H7 (cell line): ENCODE data around the gene LTBR. TPM values are rescaled to one million over a fixed set of nuclear protein-coding genes. Genes with fewer than 3 reads are reported as not detected.
A peak's percentile ranks its signal among the peaks of the same experiment; 100 is the strongest.

ENCODE experiments used
- DNase-seq: peaks from one replicate; pipeline ENCODE4 v3.0.0; 2012
- H3K27me3 ChIP-seq: 2 replicates; pipeline ENCODE4 v1.6.0; 2011; ENCODE audit warnings: mild to moderate bottlenecking, low read length; ENCODE audit not compliant: control insufficient read depth, insufficient read depth
- H3K36me3 ChIP-seq: replicated peaks from 2 replicates; pipeline ENCODE4 v1.5.1; 2011; ENCODE audit warnings: low read length; ENCODE audit not compliant: control insufficient read depth, insufficient read depth
- H3K4me3 ChIP-seq: 2 replicates; pipeline ENCODE4 v1.5.1; 2011; ENCODE audit warnings: low read depth, mild to moderate bottlenecking, control low read depth, low read length, moderate library complexity; ENCODE audit not compliant: insufficient read depth
- total RNA-seq: library from RNA; depleted of rRNA; stranded (reverse); fragments of >200 nt; shearing (Covaris generic); gene quantifications from 2 replicates; pipeline ENCODE4 v1.2.3, GENCODE V29; 2014

LTBR gene
- total RNA-seq, 1 experiment from 2014 or later = 3.6 TPM

- H3K4me3 ChIP-seq = peak overlapping the region; percentile 30; the same call in 1 of the 2 replicates
- DNase-seq = peak; percentile 48
- no peaks in the 10 kb centered on the region for H3K27me3 ChIP-seq
- H3K36me3 ChIP-seq = no peaks in the 10 kb centered on the region; the same call in 1 of the 2 replicates
Observed at GRCh38 chr12:6370576-6370935, 13.4 kb upstream of the LTBR start.

GRCh38 chr12:6370994-6371754 is 12.8 kb upstream of the LTBR start:
- Histone ChIP-seq H3K4me3 (peak overlapping the region; percentile 30; the same call in 1 of the 2 replicates), H3K27me3 (no peaks in the 10 kb centered on the region), H3K36me3 (no peaks in the 10 kb centered on the region; the same call in 1 of the 2 replicates)

GRCh38 chr12:6372403-6373003 is 11.5 kb upstream of the LTBR start:
- H3K4me3 ChIP-seq = no peak overlapping the region; the same call in 1 of the 2 replicates
- no peaks in the 10 kb centered on the region for H3K27me3 ChIP-seq
- DNase-seq = peak; percentile 65
- no peaks in the 10 kb centered on the region; the same call in 1 of the 2 replicates for H3K36me3 ChIP-seq

More at GRCh38 chr12:6370994-6371754, 12.8 kb upstream of the LTBR start:
- DNase-seq = peak; percentile 95

DNA sequence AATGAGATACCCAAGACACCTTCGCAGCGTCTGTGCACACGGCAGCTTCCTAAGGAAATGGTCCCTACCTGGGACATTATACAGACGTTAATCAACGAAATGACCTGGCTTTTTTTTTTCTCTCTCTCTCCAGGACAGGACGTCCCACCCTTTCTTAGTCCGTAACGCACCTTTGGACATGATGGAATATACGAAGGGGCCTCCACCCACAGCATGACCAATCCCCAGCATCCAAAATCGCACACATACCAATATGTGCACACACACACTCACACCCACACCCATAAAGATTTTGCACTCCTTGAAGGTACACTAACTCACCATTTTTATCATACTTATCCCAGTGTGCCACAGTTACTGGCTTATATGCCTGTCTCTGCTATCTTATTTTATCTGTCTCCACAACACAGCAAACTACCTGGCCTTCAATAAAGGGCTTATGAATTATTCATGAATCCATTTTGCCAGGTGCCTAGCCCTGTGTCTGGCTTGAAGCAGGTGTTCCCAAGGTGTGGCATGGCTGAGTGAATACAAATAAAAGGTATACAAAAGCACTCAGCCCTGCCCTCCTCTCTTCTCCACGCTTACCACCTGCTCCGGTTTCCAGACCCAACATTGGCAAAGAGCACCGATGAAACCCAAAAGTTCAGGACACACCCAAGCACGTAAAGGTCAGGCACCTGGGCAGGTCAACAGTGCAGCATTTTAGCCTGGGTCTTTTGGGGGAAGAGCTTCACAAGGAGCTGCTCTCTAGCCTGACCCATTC is 10.8 kb upstream of the LTBR start:
- Histone ChIP-seq H3K4me3 (peak overlapping the region; percentile 59), H3K36me3 (no peaks in the 10 kb centered on the region; the same call in 1 of the 2 replicates), H3K27me3 (no peaks in the 10 kb centered on the region)
- DNase-seq = peak; percentile 25

DNA sequence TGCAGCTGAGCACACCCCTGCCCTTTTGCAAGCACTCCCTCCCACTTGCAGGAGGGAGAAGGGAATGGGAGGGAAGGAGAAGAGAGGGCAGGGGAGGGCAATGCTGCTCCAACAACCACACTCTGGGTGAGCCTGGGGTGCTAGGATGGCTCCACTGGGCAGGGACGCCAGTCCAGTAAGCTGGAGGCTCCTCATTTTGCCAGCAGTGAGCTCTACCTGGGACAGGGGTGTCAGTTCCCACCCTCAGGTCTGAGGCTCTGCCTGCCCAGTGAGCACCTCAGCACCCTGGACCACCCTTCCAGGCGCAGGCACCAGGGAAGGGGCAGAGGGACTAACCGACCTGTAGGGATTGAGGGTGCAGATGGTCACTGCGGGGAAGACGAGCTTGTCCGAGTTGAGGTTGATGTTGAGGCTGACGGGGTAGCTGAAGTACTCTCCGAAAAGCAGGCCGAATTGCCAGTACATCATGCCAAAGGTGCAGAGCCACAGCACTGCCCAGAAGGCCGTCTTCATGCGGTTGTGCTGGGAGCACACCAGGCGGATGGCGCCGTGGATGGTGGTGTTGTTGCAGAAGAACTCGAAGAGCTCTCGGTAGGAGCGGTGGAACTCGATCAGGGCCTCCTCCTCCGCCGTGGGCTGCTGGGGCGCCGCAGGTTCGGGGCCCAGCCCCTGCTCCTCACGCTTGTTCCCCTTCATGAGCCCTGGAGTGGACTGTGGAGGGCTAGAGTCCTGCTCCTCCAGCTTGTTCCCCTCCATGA is 9.8 kb upstream of the LTBR start:
- Histone ChIP-seq H3K4me3 (peak overlapping the region; percentile 59), H3K36me3 (no peaks in the 10 kb centered on the region; the same call in 1 of the 2 replicates), H3K27me3 (no peaks in the 10 kb centered on the region)
- DNase-seq = peak; percentile 47

DNA sequence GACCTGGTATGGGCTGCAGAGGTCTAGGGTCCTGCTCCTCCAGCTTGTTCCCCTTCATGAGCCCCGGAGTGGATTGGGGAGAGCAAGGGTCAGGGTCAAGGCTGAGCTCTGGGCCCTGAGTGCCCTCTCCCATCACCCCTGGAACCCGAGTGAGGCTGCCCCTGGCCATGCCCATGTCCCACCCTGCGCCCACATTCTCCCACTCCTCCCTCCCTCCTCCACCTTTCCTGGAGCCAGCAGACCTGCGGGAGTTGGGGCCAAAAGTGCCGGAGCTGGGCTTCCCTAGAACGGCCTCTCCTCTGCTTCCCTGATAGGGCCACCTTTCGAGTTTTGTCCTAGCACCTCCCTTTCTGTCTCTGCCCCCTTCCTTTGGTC is 9.2 kb upstream of the LTBR start:
- Histone ChIP-seq H3K27me3 (no peaks in the 10 kb centered on the region), H3K4me3 (peak overlapping the region; percentile 59), H3K36me3 (no peaks in the 10 kb centered on the region; the same call in 1 of the 2 replicates)
- no peak for DNase-seq

GRCh38 chr12:6375269-6376078 is 8.5 kb upstream of the LTBR start, which contains the start of gene SCNN1A:
Gene SCNN1A (minus strand): TSS chr12:6375563. CDS start chr12:6374783, 780 bp downstream.
- Histone ChIP-seq H3K36me3 (no peaks in the 10 kb centered on the region; the same call in 1 of the 2 replicates), H3K27me3 (no peaks in the 10 kb centered on the region), H3K4me3 (peak within 1 kb of the TSS; percentile 59)
- peak; percentile 97 for DNase-seq

DNA sequence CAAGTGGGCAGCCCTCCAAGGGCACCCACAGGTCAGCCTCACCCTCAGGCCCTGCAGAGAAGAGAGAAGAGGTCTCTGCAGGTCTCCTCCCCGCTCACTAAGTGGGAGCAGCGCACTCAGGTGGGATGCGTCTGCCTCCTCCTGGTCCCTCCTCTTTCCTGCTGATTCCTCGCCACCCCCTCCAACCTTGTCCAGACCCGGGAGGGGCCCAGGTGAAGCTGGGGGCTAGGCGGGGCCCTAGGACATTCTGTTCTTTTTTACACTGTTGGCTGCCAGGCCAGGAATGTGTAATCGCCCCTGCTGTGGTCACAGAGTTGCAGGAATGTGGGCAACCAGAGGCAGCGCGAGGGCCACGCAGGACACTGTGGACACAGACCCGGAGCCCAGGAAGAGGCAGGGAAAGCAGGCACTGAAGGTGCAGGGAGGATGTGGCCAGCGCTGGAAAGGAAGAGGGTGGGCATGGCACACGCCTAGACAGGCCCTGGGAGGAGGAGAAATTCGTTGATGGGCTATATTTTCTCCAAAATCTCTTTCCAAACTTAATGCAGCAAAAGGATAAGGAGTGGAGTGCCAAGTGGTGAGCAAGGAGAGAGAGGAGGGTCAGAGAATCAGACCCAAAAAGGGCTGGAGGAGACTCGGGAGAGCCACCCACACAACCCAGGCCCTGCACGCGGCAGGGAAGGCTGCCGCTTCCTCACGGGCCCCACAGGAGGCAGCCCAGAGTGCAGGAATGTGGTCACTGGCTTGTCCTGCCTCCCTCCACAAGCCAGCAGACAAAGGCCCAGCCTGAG is 7.7 kb upstream of the LTBR start:
- Histone ChIP-seq H3K4me3 (peak overlapping the region; percentile 42; the same call in 1 of the 2 replicates), H3K27me3 (peaks cover 2% of the 10 kb centered on the region; the same call in 1 of the 2 replicates), H3K36me3 (no peaks in the 10 kb centered on the region)
- DNase-seq = peak; percentile 89

DNA sequence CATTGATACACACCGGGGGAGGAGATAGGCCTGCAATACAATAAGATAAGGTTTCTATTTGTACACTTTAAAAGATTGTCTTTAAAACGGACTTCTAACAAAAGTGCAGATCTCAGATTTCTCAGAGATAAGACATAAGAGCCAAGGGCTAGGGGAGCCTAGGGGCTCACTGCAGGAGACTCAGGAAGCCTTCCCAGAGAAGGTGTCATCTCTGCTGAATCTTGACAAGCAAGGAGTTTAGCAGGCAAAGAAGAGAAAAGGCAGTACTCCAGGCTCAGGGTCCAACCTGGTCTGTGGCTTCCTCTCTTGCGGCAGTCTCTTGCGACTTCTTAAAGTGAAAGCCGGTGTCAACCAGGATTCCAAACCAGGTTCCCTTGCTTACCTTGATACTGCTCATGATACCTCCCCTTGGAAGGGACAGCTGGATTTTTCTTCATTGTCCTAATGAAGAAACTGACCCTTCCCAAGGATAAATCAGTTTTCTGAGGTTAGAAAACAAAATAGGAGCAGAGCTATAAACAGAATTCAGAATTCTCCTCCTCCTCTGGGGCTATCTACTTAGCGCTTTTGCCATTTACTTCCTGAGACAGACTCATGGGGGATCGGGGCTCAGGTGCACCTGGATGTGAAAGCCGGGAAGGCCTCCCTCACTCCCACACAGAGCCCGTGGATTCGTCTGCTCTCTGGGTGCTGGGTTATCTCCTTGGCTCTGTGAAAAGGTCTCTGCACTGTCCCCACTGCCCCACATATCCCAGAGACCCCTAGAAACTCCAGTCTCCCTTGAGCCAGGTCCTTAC is 6.9 kb upstream of the LTBR start:
- H3K4me3 ChIP-seq = no peak overlapping the region
- DNase-seq = peak; percentile 54
- H3K36me3 ChIP-seq = no peaks in the 10 kb centered on the region
- peaks cover 2% of the 10 kb centered on the region; the same call in 1 of the 2 replicates for H3K27me3 ChIP-seq

DNA sequence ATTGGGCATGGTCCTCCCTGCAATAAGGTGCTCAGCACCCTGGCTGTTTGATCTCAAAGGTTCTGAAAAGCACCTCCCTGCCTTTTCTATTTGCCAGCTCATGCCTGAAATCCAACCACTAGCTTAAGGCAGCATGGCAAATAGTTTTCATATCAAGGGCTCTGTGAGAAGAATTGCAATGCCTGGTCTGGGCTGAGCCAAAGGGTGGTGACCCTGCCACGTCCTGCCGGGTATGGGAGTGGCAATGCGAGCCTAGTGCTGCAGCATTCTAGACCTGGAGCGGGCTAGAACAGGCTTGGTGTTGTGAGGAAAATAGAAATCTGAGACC is 6.3 kb upstream of the LTBR start:
- H3K4me3 ChIP-seq = no peak overlapping the region
- H3K27me3 ChIP-seq = peaks cover 5% of the 10 kb centered on the region; the same call in 1 of the 2 replicates
- peak; percentile 46 for DNase-seq
- no peaks in the 10 kb centered on the region for H3K36me3 ChIP-seq

- peak; percentile 13 for DNase-seq
- no peaks in the 10 kb centered on the region for H3K36me3 ChIP-seq
- peaks cover 17% of the 10 kb centered on the region for H3K27me3 ChIP-seq
- H3K4me3 ChIP-seq = no peak overlapping the region
Observed at GRCh38 chr12:6378709-6379472, 5.1 kb upstream of the LTBR start.
